Activated T-cell treated with anti-CD3 and anti-CD28 coated beads, Interleukin-2, amount 50 U/mL, for 24 hours (primary cell): ENCODE results near the gene PRR20A.
"Not testable (repeated sequence)": the region's sequence is repeated elsewhere in the genome, so short reads cannot be mapped to it uniquely, and the experiment has no call there.

Source experiments
- DNase-seq: peaks from one replicate; pipeline ENCODE4 v3.0.0-alpha.2; 2020
- H3K27ac Mint-ChIP-seq: 2 replicates; pipeline ENCODE4 v1.8.0; 2020; ENCODE audit warnings: mild to moderate bottlenecking, mixed read lengths
- H3K27me3 Mint-ChIP-seq: 2 replicates; pipeline ENCODE4 v1.8.0; 2020; ENCODE audit warnings: mixed read lengths
- H3K36me3 Mint-ChIP-seq: 2 replicates; pipeline ENCODE4 v1.8.0; 2020; ENCODE audit warnings: low read depth, mixed read lengths
- H3K4me1 Mint-ChIP-seq: 2 replicates; pipeline ENCODE4 v1.8.0; 2020; ENCODE audit warnings: low read depth, mixed read lengths
- H3K4me3 Mint-ChIP-seq: 2 replicates; pipeline ENCODE4 v1.8.0; 2020; ENCODE audit warnings: mild to moderate bottlenecking, moderate library complexity, mixed read lengths
- H3K9me3 Mint-ChIP-seq: 2 replicates; pipeline ENCODE4 v1.8.0; 2020; ENCODE audit warnings: mixed read lengths

PRR20A gene

GRCh38 chr13:57140235-57140968, at the start of gene PRR20A:
Gene PRR20A, plus strand, starts transcription at chr13:57140918. Its CDS starts 387 bp downstream, at chr13:57141305.
- H3K36me3 Mint-ChIP-seq, H3K4me3 Mint-ChIP-seq, DNase-seq, H3K9me3 Mint-ChIP-seq, H3K4me1 Mint-ChIP-seq, H3K27ac Mint-ChIP-seq, H3K27me3 Mint-ChIP-seq: not testable (repeated sequence)

- H3K27me3 Mint-ChIP-seq = no peaks in the 10 kb centered on the region
- H3K27ac Mint-ChIP-seq = no peak overlapping the region
- no peaks in the 10 kb centered on the region for H3K4me1 Mint-ChIP-seq
- H3K4me3 Mint-ChIP-seq = no peak overlapping the region
- H3K9me3 Mint-ChIP-seq = peaks cover 48% of the 10 kb centered on the region
- DNase-seq = no peak
- H3K36me3 Mint-ChIP-seq = no peaks in the 10 kb centered on the region
Observed at GRCh38 chr13:57114945-57115344, 25.8 kb upstream of the PRR20A start.

GRCh38 chr13:57123681-57124080, 17.0 kb upstream of the PRR20A start:
- H3K9me3 Mint-ChIP-seq = peaks cover 13% of the 10 kb centered on the region
- no peaks in the 10 kb centered on the region for H3K27me3 Mint-ChIP-seq
- H3K36me3 Mint-ChIP-seq = no peaks in the 10 kb centered on the region
- DNase-seq = no peak
- H3K4me1 Mint-ChIP-seq = no peaks in the 10 kb centered on the region
- H3K4me3 Mint-ChIP-seq = no peak overlapping the region
- H3K27ac Mint-ChIP-seq = no peak overlapping the region

DNA sequence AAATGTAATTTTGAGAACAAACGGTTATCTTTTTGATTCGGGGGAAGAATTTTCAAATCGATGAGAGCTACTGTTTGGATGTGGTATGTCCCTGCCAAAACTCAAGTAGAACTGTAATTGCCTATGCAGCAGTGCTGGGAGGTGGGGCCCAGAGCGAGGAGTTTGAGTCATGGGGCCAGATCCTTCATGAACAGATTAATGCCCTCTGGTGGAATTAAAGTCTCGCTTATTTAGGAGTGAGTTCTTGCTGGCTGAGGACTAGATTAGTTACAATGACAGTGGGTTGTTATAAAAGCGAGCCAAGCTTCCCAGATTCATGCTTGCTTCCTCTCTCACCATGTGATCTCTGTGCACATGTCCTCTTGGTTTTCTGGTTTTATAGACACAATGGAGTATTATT, 11.8 kb upstream of the PRR20A start:
- DNase-seq = no peak
- no peak overlapping the region for H3K4me3 Mint-ChIP-seq
- no peak overlapping the region for H3K27ac Mint-ChIP-seq
- H3K27me3 Mint-ChIP-seq = no peaks in the 10 kb centered on the region
- H3K4me1 Mint-ChIP-seq = no peaks in the 10 kb centered on the region
- peaks cover 12% of the 10 kb centered on the region for H3K9me3 Mint-ChIP-seq
- H3K36me3 Mint-ChIP-seq = no peaks in the 10 kb centered on the region

GRCh38 chr13:57136093-57136492, 4.6 kb upstream of the PRR20A start:
- Mint-ChIP-seq H3K4me3 (no peak overlapping the region), H3K4me1 (no peaks in the 10 kb centered on the region), H3K9me3 (peaks cover 3% of the 10 kb centered on the region), H3K36me3 (no peaks in the 10 kb centered on the region), H3K27me3 (no peaks in the 10 kb centered on the region), H3K27ac (no peak overlapping the region)
- DNase-seq = no peak

GRCh38 chr13:57137585-57137984, 3.1 kb upstream of the PRR20A start:
- Mint-ChIP-seq H3K27ac (no peak overlapping the region), H3K4me1 (no peaks in the 10 kb centered on the region), H3K27me3 (no peaks in the 10 kb centered on the region), H3K9me3 (peaks cover 3% of the 10 kb centered on the region), H3K36me3 (no peaks in the 10 kb centered on the region), H3K4me3 (no peak overlapping the region)
- no peak for DNase-seq

GRCh38 chr13:57138988-57139387, 1.7 kb upstream of the PRR20A start:
- Mint-ChIP-seq H3K9me3 (no peaks in the 10 kb centered on the region), H3K4me3 (no peak overlapping the region), H3K4me1 (no peaks in the 10 kb centered on the region), H3K27me3 (no peaks in the 10 kb centered on the region), H3K27ac (no peak overlapping the region), H3K36me3 (no peaks in the 10 kb centered on the region)
- no peak for DNase-seq

- H3K36me3 Mint-ChIP-seq, H3K4me1 Mint-ChIP-seq, H3K9me3 Mint-ChIP-seq, DNase-seq, H3K27me3 Mint-ChIP-seq, H3K27ac Mint-ChIP-seq, H3K4me3 Mint-ChIP-seq: not testable (repeated sequence)
Observed at GRCh38 chr13:57139781-57140180, 937 bp upstream of the PRR20A start.

- not testable (repeated sequence) for DNase-seq, H3K4me3 Mint-ChIP-seq, H3K27me3 Mint-ChIP-seq, H3K4me1 Mint-ChIP-seq, H3K9me3 Mint-ChIP-seq, H3K36me3 Mint-ChIP-seq, H3K27ac Mint-ChIP-seq
Observed at GRCh38 chr13:57147188-57147587, 6.5 kb downstream of the PRR20A start, which contains the start of gene PRR20B. Gene PRR20B, plus strand, starts transcription at chr13:57147488. Its CDS starts 387 bp downstream, at chr13:57147875.

DNA sequence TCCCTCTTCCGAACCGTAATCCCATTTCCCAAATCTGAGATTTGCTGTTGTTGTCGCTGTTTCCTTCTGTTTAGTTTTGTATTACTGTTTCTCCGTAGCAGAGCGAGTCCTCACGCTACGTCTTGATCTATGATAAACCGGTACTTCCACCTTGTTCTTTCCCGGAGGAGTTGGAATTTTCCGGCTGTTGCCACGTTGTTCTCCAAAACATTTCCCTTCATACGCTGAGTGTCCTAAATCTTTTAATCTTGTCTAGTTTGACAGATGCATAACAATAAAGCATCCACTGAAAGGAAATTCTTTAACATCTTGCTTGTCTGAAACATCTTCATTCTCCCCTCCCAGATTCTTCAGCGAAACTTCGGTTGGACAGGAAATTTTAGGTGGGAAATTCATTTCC, 7.4 kb downstream of the PRR20A start:
- DNase-seq, H3K36me3 Mint-ChIP-seq, H3K4me1 Mint-ChIP-seq, H3K4me3 Mint-ChIP-seq, H3K9me3 Mint-ChIP-seq, H3K27me3 Mint-ChIP-seq, H3K27ac Mint-ChIP-seq: not testable (repeated sequence)

- not testable (repeated sequence) for H3K27me3 Mint-ChIP-seq, DNase-seq, H3K4me3 Mint-ChIP-seq, H3K27ac Mint-ChIP-seq, H3K36me3 Mint-ChIP-seq, H3K4me1 Mint-ChIP-seq, H3K9me3 Mint-ChIP-seq
Observed at GRCh38 chr13:57153761-57154160, 13.0 kb downstream of the PRR20A start, which contains the start of gene PRR20C. Gene PRR20C, plus strand, starts transcription at chr13:57154061. Its CDS starts 387 bp downstream, at chr13:57154448.

GRCh38 chr13:57160332-57160731, 19.6 kb downstream of the PRR20A start, which contains the start of gene PRR20D:
Gene PRR20D, plus strand, starts transcription at chr13:57160632. Its CDS starts 387 bp downstream, at chr13:57161019.
- not testable (repeated sequence) for H3K4me3 Mint-ChIP-seq, H3K27ac Mint-ChIP-seq, H3K27me3 Mint-ChIP-seq, H3K4me1 Mint-ChIP-seq, DNase-seq, H3K36me3 Mint-ChIP-seq, H3K9me3 Mint-ChIP-seq

DNA sequence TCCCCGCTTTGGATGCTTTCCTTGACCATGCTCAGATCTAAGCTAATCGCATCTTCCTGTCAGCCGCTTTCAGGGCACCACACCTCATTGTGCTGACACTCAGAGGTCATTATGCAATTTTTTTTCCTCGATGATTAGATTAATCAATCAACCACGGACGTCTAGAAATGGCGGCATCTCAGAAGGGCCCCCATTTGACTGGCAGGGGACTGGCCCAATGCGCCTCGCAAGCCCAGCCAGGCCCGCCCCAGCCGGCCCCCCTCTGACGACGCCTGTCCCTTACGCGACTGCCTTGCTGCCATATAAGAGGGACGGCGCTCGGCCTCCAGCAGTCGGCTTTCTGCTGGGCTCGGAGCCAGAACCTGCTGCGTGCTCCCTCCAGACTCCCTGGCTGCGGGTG, 26.2 kb downstream of the PRR20A start, which contains the start of gene PRR20E:
Gene PRR20E (plus strand): TSS at position 301 of the 400 bp plus-strand sequence. CDS start 387 bp downstream, outside the sequence.
- not testable (repeated sequence) for H3K36me3 Mint-ChIP-seq, H3K4me1 Mint-ChIP-seq, H3K27ac Mint-ChIP-seq, H3K27me3 Mint-ChIP-seq, DNase-seq, H3K4me3 Mint-ChIP-seq, H3K9me3 Mint-ChIP-seq

DNA sequence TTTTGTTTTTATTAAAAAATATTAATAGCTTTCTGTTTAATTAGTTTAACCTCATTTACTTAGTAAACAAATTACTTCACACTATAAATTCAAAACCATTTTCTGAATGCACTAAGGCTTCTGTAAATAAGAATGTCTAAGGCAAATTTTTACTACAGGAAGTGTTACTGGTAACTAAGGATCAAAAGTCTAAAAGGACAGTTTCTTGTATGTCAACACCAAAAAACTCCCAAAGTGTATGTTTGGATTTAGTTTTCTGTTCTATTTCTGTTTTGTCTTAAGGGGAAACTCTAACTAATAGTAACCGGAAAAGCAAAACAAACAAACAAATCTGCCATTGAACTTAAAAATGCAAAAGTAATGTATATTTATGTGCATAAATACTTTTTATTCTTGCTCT, 50.9 kb downstream of the PRR20A start:
- H3K27me3 Mint-ChIP-seq = no peaks in the 10 kb centered on the region
- H3K36me3 Mint-ChIP-seq = no peaks in the 10 kb centered on the region
- no peaks in the 10 kb centered on the region for H3K4me1 Mint-ChIP-seq
- DNase-seq = no peak
- no peak overlapping the region for H3K27ac Mint-ChIP-seq
- H3K9me3 Mint-ChIP-seq = no peaks in the 10 kb centered on the region
- no peak overlapping the region for H3K4me3 Mint-ChIP-seq
